Endodermal cell (in vitro differentiated cells): ENCODE data around the gene PCDHGB2. TPM values are rescaled to one million over a fixed set of nuclear protein-coding genes. Genes with fewer than 3 reads are reported as not detected.

Experiments
- DNase-seq: peaks from one replicate; pipeline ENCODE4 v3.0.0-alpha.2; 2017
- H3K27ac ChIP-seq: 2 replicates; pipeline ENCODE4 v1.5.1; 2013; ENCODE audit warnings: mild to moderate bottlenecking, low read depth, low read length, moderate library complexity
- H3K27me3 ChIP-seq: 2 replicates; pipeline ENCODE4 v1.6.1; 2013; ENCODE audit warnings: mild to moderate bottlenecking, low read length, moderate library complexity; ENCODE audit not compliant: insufficient read depth, control insufficient read depth, poor library complexity, severe bottlenecking
- H3K36me3 ChIP-seq: 2 replicates; pipeline ENCODE4 v1.7.0; 2013; ENCODE audit warnings: mild to moderate bottlenecking, low read length, moderate library complexity; ENCODE audit not compliant: control insufficient read depth, insufficient read depth
- H3K4me1 ChIP-seq: one replicate; pipeline ENCODE4 v1.7.0; 2013; ENCODE audit warnings: low read length; ENCODE audit not compliant: control insufficient read depth, insufficient read depth
- H3K4me3 ChIP-seq: 2 replicates; pipeline ENCODE4 v1.5.1; 2013; ENCODE audit warnings: mild to moderate bottlenecking, low read length, moderate library complexity
- H3K9ac ChIP-seq: 2 replicates; pipeline ENCODE4 v1.6.1; 2013; ENCODE audit warnings: mild to moderate bottlenecking, low read length, moderate library complexity; ENCODE audit not compliant: poor library complexity, severe bottlenecking; ENCODE audit errors: extremely low read depth
- H3K9me3 ChIP-seq: 2 replicates; pipeline ENCODE4 v1.6.1; 2013; ENCODE audit warnings: mild to moderate bottlenecking, low read length, moderate library complexity; ENCODE audit not compliant: control insufficient read depth
- H3K27ac Mint-ChIP-seq: 2 replicates; pipeline ENCODE4 v1.8.0; 2020; ENCODE audit warnings: mixed read lengths
- H3K27me3 Mint-ChIP-seq: 2 replicates; pipeline ENCODE4 v1.8.0; 2021; ENCODE audit warnings: mild to moderate bottlenecking, mixed read lengths; ENCODE audit not compliant: insufficient read depth
- H3K36me3 Mint-ChIP-seq: 2 replicates; pipeline ENCODE4 v1.8.0; 2020; ENCODE audit warnings: low read depth, mixed read lengths
- H3K4me1 Mint-ChIP-seq: 2 replicates; pipeline ENCODE4 v1.8.0; 2020; ENCODE audit warnings: mixed read lengths
- H3K4me3 Mint-ChIP-seq: 2 replicates; pipeline ENCODE4 v1.8.0; 2020; ENCODE audit warnings: mild to moderate bottlenecking, moderate library complexity, mixed read lengths
- H3K9me3 Mint-ChIP-seq: 2 replicates; pipeline ENCODE4 v1.8.0; 2020; ENCODE audit warnings: mild to moderate bottlenecking, mixed read lengths
- CTCF ChIP-seq: fragments of 200-600 bp; sonication (generic); conservative IDR thresholded peaks from 2 replicates; pipeline ENCODE4 v1.5.0; 2021; ENCODE audit warnings: antibody characterized with exemption, mild to moderate bottlenecking
- WGBS, 2 experiments: methylation state at CpG; one replicate each; pipeline versions ENCODE4 v1.1.5 to v1.1.7; 2013; ENCODE audit warnings: missing lambda C conversion rate in 2 of 2, mixed read lengths in 1 of 2; ENCODE audit not compliant: insufficient coverage in 1 of 2, insufficient read length in 1 of 2; 5-methylcytosine and 5-hydroxymethylcytosine counted together
- total RNA-seq, 2 donors: library from RNA; stranded (reverse); fragmentation: NEBNext Ultra II Directional in 1 of 2; extraction: Animal tissue kit (Norgen Biotek cat#: 25700) in 1 of 2; gene quantifications; 2 replicates in 1 of 2; 3 replicates in 1 of 2; pipeline ENCODE4 v1.2.1, GENCODE V29; 2021

The PCDHGB2 gene
- total RNA-seq, 2 donors from 2014 or later = 1.6 to 5.2 TPM

DNA sequence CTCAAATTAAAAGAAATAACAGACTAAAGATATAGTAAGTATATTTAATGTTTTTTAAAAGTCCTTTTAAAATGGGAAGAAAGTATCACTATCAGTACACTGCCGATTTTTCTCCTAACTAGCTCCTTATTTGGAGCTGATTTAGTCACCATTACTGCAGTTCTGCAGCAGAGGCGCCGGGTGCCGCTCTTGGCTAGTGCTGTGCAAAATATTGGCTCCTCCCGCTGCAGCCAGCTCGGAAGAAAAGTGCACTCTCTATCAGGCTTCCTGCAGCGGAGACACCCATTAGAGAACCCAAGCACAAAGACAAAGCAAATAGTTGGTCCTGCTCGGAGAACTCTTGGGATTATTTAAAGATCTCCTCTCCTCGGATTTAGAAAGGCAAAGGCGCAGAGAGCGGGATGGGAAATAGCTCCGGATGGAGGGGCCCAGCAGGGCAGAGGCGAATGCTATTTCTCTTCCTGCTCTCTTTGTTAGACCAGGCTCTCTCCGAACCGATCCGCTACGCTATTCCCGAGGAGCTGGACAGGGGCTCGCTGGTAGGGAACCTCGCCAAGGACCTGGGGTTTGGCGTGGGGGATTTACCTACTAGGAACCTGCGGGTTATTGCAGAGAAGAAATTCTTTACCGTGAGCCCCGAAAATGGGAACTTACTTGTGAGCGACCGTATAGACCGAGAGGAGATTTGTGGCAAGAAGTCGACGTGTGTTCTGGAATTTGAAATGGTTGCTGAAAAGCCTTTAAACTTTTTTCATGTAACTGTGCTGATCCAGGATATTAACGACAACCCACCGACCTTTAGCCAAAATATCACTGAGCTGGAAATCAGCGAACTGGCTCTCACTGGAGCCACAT, 10.4 kb downstream of the PCDHGB2 start, which contains the start of gene PCDHGB3:
TSS of gene PCDHGB3 (plus strand) at position 249 of the 855 bp plus-strand sequence. CDS start at position 402, 153 bp downstream.
- Histone ChIP-seq H3K27me3 (no peaks in the 10 kb centered on the region), H3K9me3 (peaks cover 51% of the 10 kb centered on the region), H3K36me3 (no peaks in the 10 kb centered on the region), H3K27ac (no peak within 1 kb of the TSS), H3K4me1 (no peaks in the 10 kb centered on the region), H3K4me3 (no peak within 1 kb of the TSS), H3K9ac (no peak within 1 kb of the TSS)
- Mint-ChIP-seq H3K36me3 (peaks cover 44% of the 10 kb centered on the region), H3K9me3 (peaks cover 62% of the 10 kb centered on the region), H3K4me3 (peak within 1 kb of the TSS; percentile 40), H3K4me1 (no peaks in the 10 kb centered on the region), H3K27ac (no peak within 1 kb of the TSS), H3K27me3 (no peaks in the 10 kb centered on the region)
- no peak for DNase-seq
- TF ChIP-seq CTCF = peak; percentile 63
- WGBS, 2 experiments = 94 to 95% methylated on average over 32 of the region's 32 CpGs

DNA sequence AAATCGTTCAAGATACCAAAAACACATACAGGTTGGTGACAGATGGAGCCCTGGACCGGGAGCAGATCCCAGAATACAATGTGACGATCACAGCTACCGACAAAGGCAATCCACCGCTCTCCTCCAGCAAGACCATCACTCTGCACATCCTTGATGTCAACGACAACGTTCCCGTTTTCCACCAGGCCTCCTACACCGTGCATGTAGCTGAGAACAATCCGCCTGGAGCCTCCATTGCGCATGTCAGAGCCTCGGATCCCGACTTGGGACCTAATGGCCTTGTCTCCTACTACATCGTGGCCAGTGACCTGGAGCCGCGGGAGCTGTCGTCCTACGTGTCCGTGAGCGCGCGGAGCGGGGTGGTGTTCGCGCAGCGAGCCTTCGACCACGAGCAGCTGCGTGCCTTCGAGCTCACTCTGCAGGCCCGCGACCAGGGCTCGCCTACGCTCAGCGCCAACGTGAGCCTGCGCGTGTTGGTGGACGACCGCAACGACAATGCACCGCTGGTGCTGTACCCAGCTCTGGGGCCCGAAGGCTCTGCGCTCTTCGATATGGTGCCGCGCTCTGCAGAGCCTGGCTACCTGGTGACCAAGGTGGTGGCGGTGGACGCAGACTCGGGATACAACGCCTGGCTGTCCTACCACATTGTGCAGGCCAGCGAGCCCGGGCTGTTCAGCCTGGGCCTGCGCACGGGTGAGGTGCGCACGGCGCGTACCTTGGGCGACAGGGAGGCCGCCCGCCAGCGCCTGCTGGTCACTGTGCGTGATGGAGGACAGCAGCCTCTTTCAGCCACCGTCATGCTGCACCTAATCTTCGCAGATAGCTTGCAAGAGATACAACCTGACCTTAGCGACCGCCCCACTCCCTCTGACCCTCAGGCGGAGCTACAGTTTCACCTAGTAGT, 12.0 kb downstream of the PCDHGB2 start:
- Histone ChIP-seq H3K4me3 (no peak overlapping the region), H3K9me3 (peaks cover 40% of the 10 kb centered on the region), H3K27me3 (no peaks in the 10 kb centered on the region), H3K9ac (no peak overlapping the region), H3K27ac (no peak overlapping the region), H3K36me3 (no peaks in the 10 kb centered on the region), H3K4me1 (no peaks in the 10 kb centered on the region)
- TF ChIP-seq CTCF = no peak
- WGBS, 2 experiments = 95 to 96% methylated on average over 58 to 69 of the region's 69 CpGs
- Mint-ChIP-seq H3K9me3 (peaks cover 59% of the 10 kb centered on the region), H3K27ac (no peak overlapping the region), H3K4me1 (no peaks in the 10 kb centered on the region), H3K36me3 (peaks cover 43% of the 10 kb centered on the region), H3K27me3 (no peaks in the 10 kb centered on the region), H3K4me3 (no peak overlapping the region)
- no peak for DNase-seq

GRCh38 chr5:141373673-141374317, 14.0 kb downstream of the PCDHGB2 start, which contains the start of gene PCDHGA6:
TSS of gene PCDHGA6 (plus strand) at chr5:141373891. CDS start at chr5:141374084, 193 bp downstream.
- WGBS, 2 experiments = 93 to 96% methylated on average over 26 to 27 of the region's 27 CpGs
- H3K9ac ChIP-seq = no peak within 1 kb of the TSS
- H3K27me3 ChIP-seq = no peaks in the 10 kb centered on the region
- H3K4me1 ChIP-seq = no peaks in the 10 kb centered on the region
- Mint-ChIP-seq H3K9me3 (peaks cover 61% of the 10 kb centered on the region), H3K36me3 (peaks cover 48% of the 10 kb centered on the region), H3K4me1 (no peaks in the 10 kb centered on the region), H3K4me3 (peak within 1 kb of the TSS; percentile 26), H3K27me3 (no peaks in the 10 kb centered on the region), H3K27ac (no peak within 1 kb of the TSS)
- peaks cover 52% of the 10 kb centered on the region for H3K9me3 ChIP-seq
- no peak for DNase-seq
- no peak within 1 kb of the TSS for H3K4me3 ChIP-seq
- no peak within 1 kb of the TSS for H3K27ac ChIP-seq
- peak; percentile 39 for TF ChIP-seq CTCF
- no peaks in the 10 kb centered on the region for H3K36me3 ChIP-seq
